Stimulated activated CD8-positive, alpha-beta memory T cell treated with anti-CD3 and anti-CD28 coated beads, Interleukin-7, amount 100 ng/mL, for 1 hour (primary cell): ENCODE data around the gene DNMT3A.
A peak's percentile ranks its signal among the peaks of the same experiment; 100 is the strongest.

Experiments
- DNase-seq, 2 donors: peaks; one replicate each; pipeline ENCODE4 v3.0.0-alpha.2; 2020; ENCODE audit warnings: low read depth in 2 of 2

The DNMT3A gene

DNA sequence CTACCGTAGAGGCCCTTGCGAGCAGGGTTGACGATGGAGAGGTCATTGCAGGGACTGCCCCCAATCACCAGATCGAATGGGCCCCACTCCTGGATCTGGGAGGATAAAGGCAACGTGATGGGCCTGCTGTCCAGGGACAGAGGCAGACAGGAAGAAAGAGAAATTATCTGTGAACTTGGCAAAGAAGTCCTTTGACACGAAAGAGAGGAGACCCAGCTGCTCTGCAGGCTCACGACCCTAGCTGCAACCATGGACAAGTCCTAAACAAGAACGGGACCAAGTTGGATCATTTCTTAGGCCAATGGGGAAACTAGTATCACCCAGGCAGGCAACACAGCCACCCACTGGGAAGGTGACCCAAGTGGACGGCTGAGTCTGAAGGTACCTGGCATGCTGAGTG, 101.1 kb downstream of the DNMT3A start:
- no peak for DNase-seq

DNA sequence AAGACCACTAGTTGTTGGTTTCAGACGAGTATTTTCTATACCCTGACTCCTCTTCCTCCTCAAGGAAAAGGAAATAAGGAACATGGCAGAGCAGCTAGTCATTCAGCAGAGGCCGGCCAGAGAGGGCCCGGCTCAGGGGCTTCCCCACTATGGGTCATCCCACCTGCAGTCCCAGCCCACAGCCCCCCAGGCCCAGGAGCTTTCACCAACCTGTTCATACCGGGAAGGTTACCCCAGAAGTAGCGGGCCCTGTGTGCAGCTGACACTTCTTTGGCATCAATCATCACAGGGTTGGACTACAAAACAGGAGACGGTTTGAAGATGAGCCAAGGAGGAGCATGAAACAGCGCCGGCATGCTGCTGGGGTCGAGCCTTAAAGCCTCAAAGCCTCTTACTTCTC, 102.8 kb downstream of the DNMT3A start:
- no peak for DNase-seq

DNA sequence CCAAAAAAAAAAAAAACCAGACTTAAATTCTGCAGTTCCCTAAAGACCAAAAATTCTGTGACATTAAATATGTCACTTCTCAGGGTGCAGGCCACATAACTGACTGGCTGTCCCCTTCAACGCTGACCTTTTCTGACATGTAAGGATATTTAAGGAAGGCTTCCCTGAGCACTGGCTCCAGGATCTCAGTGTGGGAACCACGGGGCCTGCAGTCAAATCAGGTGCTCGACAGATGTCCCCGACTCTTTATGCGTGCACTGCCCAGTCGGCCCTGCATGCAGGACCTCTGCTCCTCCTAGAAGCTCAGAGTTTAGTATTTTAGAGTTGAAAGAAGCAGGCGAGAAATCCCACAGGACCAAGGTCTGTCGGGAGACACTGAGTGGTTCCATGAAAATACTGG, 104.0 kb downstream of the DNMT3A start:
- DNase-seq, result no peak

DNA sequence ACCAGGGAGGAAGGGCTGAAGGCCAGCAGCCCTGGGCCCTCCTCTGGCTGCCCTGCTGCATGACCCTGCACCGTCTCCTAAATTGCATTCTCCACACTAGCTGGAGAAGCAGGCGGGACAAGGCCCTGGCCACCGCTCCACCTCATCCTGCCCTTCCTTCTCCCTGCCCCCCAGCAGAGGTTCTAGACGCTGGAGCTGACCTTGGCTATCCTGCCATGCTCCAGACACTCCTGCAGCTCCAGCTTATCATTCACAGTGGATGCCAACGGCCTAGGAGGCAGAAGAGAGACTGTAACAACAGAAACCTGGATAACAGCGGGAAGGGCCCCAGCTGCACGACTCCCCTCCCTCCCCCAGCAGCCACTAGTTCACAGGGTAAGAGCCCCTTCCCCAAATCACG, 105.0 kb downstream of the DNMT3A start:
- no peak for DNase-seq

DNA sequence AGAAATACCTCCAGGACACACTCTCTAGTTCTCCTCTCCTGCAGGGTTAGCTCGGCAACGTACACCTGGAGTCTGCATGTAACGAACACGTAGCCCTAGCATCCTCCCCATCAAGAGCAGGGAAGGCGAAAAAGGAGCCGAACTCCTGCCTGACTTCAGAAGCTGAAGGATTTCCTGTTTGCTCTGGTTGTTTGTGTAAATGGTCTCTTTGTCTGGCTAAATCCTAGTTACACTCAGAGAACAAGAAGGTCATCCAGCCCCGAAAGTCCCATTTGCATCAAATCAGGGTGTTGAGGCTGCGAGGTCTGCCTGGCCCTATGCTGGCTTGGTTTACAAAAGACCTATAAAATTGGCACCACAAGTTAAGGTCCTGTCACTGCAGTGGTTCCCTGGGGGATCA, 107.0 kb downstream of the DNMT3A start:
- no peak for DNase-seq

DNA sequence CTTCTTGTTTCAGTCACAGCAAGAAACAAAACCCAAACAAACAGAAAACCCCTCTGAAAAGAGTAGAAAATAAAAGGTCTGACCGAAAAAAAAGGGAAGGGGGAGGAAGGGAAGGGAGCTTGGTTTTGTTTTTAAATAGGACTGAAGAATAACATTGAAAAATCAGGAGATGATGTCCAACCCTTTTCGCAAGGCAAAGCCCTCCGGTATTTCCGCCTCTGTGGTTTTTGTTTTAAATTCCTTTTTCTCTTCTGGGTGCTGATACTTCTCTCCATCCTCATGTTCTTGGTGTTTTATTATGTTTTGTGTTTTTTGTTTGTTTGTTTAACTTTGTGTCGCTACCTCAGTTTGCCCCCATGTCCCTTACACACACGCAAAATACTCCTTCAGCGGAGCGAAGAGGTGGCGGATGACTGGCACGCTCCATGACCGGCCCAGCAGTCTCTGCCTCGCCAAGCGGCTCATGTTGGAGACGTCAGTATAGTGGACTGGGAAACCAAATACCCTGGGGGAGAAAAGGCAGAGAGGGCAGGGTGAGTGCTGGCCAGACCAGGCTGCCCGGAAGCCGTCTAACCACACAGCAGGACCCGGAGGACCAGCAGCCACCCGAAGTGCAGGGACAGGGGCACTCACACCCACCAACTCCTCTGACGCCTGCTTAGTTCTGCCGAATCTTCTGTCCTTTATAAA, 107.7 kb downstream of the DNMT3A start:
- DNase-seq, result no peak

DNA sequence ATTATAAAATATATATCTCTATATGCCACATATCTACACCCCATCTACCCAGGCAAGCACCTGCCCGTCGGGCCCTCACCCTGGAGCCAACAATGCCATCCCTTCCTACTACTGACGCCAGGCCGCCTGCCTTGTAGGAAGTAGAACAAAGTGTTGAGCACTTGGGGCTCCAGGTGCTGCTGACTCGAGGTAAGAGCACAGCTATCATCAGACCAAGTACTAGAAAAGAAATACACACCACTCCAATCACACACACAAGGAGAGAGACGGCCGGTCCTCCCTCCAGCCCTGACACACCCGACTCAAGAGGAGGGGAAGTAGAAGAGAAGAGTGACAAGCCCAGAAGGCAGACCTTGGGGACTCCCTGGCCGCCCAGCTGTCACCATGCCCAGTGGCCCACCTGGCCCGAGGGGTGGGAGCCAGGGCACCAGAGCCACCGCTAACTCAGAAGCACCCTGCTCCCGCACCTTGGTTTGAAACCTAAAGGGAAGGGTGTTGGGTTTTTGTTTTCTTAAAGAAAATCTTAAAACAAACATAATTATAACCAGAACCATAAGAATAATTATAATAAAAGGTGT, 109.4 kb downstream of the DNMT3A start:
- no peak for DNase-seq

DNA sequence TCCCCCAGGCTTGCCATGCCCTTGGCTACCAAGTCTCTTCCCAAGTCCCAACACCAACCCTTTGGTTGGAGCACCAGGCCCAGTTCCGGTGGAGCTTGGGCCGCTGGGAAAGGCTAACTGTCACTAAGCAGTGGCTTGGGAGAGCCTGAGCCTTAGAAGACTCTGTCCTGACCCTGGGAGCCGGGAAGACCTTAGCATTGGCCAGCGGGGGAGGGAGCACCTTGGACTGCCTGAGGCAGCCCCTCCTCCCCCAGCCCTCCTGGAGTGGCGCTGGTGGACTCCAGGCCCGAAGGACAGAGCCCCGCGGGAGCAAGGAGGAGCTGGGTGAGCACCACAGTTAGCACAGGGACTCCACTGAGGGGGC, 110.8 kb downstream of the DNMT3A start:
- no peak for DNase-seq

DNA sequence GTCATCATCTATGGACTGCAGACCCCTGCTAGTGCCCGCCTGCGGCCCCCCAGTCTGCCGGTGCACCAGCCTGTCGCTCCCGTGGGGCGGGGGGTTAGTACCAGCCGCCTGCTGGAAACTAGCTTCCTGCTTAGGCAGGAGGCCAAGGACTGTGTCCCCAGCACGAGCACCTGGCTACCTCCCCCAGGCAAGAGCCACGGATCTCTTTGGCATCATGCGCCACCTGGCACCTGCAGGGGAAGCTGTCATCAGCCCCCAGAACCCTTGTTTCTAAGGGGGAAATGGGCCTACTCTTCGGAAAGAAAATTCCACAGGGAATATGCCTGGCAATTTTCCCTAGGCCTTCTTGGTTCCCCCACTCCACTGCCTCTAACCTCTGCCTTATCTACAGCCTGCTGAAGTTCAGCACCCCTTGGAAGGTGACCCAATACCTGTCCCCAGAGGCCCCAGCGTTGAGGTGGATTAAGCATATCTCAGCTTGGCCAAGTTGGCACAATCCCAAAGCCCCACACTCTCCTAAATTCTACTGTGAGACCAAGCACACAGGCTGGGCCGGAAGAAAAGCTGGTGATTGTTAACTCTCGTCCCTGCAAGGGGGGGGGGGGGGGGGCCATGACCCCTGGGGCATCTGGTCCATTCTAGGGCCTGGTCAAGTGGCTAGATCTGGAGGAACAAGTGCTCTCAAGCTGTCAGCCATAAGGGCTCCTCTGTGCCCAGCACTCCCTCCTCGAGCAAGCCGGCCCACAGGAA, 111.4 kb downstream of the DNMT3A start:
- no peak for DNase-seq

DNA sequence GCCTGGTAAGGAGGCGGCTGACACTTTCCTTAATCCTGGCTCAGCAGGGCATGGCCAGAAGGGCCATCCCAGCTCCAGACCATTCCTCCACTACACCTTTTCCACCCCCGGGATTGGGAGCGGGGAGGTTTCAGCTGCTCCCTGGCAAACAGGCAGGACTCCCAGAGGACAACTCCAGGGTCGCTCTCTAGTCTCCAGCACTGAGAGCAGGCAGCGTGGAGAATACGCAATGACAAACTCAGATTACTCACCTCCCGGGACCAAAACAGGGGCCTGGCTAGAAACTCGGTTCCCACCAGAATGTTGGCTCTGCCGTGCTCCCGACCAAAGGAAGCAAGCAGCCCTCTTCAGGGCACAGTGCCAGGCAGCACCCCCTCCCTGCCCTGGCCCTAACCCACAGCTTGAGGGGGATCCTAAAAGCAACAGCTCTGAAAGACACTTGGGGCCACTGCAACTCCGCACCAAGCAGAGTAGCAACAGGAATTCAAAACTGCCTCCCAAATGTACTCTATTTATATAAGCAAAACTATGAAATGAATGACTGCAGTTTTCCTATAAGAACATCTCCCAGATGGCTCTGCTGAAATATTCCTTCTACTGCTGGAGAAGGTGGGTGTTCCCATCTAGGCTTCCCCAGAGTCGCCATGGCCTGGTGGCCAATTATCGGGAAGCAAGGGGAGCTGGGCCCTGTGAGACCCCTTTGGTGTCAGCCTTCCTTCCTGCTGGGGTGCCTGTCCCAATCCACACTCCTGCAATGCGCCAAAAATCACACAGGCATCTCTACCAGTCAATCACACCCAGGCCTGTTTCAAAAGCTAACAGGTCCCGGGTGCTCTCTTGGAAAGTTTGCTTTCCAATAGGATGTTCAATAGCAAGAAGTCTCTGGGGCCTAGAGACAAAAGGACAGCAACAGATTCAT, 112.2 kb downstream of the DNMT3A start:
- DNase-seq, result no peak

DNA sequence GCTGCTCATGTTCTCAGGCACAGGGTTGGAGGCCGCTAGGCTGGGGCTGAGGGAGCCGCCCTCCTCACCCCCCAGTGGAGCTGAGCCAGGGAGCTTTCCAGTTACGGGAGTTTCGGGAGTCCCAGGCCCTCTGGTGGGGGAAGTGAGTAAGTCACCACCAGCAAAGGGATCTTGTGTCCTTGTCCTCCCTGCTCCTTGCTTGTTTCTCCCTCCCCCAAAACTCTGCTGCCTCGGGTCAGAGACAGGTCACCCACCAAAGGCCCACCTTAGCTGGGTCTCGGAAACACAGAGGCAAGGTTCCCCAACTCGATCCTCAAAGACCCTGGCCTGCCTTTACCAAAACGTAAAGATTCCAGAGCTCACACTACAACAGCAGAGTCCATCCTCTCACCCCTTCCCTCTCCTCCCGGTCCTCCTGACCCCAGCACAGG, 112.9 kb downstream of the DNMT3A start:
- DNase-seq, result no peak

DNA sequence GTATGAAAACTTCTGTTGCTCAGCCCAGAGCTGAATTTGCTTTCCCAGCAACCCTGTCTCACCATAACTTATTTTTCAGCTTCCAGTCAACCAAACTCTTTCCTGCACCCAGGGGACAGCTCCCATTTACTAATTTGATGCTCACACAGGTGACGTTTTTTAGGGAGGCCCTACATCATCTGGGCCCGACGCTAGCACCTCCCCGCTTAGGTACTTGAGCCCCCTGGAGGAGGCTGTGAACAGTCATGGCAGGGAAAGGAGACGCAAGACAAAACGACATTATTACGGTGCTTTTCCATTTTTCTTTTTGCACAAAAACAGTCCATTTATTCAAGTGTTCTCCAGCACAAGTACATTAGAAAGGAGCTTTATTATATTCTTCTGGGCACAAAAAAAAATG, 114.1 kb downstream of the DNMT3A start:
- DNase-seq, result no peak

DNA sequence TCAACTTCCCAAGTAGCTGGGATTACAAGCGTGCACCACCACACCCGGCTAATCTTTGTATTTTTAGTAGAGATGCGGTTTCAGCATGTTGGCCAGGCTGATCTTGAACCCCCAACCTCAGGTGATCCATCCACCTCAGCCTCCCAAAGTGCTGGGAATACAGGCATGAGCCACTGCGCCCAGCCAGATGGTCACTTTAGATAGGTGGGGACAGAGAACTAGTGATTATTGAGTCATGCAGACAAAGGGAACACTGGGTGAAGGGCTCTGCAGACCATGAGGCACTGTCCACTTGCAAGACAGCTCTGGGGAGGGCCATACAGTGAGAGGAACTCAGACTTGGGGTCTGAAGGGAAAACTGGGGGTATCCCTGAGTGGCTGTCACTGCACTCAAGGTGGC, 114.9 kb downstream of the DNMT3A start:
- DNase-seq, result no peak

DNA sequence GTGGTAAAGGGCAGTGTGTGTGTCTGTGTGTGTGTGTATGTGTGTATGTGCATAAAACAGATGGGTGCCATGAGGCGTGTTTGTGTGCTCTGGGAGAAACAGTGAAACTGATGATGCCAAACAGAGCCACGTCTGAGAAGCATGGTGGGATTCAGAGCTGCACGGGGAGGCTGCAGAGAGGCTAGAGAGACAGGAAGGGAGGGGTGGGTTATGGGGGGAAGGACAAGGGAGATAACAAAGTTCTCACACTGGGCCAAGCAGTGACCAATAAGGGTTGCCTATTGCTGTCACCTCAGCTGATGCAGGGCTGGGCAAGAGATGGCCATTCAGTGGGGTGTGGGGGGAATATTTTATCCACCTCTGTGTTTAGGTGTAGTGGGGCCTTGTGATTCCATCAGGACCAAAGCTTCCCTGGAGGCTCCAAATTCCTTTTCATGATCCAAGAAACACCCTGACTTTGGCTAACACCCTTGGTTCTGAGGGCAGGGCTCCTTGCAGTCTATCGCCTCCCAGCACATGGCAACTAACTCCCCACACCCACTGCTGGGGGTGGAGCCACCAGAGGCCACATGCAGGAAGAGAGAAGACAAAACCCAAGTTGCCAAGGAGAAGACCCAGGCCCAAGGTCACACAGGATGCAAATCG, 119.1 kb downstream of the DNMT3A start:
- DNase-seq, result no peak

DNA sequence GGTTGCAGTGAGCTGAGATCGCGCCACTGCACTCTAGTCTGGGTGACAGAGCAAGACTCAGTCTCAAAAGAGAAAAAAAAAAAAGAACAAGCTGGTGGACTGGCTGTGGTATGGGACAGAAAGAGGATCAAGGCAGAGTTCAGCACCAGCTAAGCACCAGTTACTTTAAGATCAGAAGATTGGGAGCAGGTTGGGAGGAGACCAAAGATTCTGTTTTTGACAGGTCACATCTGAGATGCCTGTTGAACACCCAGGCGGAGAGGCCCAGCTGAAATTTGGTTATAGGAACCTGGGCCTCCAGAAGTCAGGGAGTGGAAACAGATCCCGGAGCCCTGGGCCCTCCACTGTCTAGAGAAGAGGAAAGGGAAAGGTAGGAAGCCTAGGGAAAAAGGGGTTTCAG, 120.1 kb downstream of the DNMT3A start:
- no peak for DNase-seq

DNA sequence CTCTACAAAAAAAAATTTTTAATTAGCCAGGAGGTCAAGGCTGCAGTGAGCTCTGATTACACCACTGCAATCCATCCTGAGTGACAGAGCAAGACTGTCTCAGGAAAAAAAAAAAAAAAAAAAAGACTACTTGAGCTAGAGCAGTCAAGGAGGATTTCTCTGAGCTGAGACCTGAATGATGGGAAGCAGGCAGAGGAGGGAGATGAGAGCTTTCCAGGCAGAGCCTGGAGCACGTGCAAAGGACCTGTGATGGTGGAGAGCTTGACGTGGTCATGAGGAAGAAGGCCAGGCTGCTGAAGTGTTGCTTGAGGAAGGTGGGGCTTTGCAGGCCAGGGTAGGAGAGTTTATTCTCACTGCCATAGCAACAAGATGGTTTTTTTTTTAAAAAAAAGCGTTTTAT, 121.4 kb downstream of the DNMT3A start:
- no peak for DNase-seq

DNA sequence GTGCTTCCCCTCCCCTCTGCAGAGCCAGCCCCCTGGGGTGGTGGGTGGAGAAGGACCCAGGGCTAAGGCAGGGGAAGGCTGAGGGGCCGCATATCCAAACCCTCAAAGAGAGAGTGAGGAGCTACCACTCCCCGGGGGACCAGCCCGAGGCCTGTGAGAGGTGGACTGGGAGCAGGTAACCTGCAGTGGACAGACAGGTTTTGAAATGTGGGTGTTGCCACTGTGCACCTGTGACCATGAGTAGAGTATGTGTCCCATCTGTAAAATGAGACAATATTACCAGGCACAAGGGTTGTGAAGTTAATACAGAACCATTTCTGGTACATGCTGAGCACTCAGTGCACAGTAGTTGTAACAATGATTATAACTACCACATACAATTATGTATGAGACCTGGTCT, 122.1 kb downstream of the DNMT3A start:
- no peak for DNase-seq

DNA sequence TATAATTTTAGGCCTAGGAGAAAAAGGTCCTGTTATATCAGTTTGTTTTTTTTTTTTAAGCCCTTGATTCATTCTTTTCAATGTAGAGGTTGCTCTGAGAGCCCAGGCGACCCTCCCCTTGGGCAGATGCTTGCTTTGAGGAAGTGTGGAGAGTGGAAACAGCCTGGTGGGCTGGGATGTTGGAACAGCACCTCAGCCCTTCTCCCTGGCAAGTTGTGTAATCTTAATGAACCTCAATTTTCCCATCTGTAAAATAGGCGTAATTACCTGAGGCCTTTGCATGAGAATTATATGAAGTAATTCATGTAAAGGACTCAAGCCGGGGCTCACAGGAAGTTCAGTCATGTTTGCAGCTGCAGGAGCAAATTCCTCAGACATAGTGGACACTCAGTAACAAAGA, 123.6 kb downstream of the DNMT3A start:
- DNase-seq, result no peak

DNA sequence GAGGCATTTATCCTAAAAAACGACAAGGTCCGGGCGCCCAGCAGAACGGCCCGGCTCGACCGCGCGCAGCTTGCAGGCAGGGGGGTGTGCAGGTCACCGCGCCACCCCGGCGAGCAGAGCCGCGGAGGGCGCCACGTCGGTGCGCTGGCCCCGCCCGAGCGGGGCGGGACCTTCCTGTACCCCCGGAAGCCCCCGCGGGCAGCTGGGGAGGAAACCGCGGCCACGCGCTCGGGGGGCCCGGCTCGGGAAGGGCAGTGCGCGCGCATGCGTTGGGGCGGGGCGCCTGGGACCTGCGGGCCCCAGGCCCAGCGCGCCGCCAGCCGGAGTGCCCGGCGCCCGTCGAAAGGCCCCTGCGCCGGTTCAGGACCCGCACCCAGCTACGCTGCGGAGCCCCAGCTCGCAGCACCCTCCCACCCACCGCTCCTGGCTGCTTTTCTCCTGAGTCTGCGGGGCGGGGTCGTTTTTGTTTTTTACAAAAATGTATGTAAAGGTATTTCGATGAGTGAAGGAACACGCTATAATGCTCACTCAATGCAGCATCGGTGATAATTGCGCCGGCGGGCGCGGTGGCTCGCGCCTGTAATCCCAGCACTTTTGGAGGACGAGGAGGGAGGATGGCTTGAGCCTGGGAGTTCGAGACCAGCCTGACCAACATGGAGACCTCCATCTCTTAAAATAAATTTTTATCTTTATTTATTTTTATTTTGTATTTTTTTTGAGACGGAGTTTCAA, 125.6 kb downstream of the DNMT3A start:
- peak; percentile 65 to 74 for DNase-seq

DNA sequence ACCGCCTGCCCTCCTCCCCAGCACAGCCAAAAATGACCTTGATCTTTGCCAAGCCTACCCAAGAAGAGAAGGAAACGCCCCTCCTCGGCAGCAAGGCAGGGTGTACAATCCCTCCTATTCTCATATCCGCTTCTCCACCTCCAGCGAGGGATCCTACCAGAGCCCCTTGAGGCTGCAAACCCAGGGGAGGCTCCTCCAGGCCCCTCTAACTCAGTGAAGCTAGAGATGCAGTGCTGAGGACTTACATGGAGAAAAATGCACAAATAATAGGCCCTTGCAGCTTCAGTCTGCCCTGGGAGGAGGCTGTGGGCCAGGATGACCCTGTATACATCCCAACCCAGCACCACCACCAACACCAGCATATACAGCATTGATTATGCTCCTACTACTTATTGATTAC, 126.5 kb downstream of the DNMT3A start:
- DNase-seq, result no peak

DNA sequence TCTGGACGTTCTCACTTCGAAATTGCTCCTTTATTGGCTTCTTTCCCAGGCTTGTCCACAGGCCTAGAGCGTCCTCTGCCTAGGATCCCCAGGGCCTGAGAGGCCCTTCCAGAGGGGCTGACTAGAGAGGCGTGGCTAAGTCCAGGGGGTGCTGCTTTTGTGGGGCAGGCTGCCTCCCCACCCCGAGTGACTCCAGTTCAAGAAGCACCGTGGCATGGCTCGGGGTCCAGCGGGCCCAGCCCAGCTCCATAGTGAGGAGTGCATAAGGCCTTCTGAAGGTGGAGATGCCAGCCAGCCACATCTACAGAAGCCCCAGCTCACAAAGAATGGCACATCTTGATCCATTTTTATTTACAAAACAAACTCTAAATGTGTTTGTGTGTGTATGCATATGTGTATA, 128.5 kb downstream of the DNMT3A start:
- no peak for DNase-seq
